NCI-H2196 (cell line): ENCODE measurements around the gene PHLDB2.

Source experiments
- DNase-seq: peaks from one replicate; lab custom pipeline; 2025; ENCODE audit not compliant: unreplicated experiment; lab: John Stamatoyannopoulos, UW

PHLDB2 gene

DNA sequence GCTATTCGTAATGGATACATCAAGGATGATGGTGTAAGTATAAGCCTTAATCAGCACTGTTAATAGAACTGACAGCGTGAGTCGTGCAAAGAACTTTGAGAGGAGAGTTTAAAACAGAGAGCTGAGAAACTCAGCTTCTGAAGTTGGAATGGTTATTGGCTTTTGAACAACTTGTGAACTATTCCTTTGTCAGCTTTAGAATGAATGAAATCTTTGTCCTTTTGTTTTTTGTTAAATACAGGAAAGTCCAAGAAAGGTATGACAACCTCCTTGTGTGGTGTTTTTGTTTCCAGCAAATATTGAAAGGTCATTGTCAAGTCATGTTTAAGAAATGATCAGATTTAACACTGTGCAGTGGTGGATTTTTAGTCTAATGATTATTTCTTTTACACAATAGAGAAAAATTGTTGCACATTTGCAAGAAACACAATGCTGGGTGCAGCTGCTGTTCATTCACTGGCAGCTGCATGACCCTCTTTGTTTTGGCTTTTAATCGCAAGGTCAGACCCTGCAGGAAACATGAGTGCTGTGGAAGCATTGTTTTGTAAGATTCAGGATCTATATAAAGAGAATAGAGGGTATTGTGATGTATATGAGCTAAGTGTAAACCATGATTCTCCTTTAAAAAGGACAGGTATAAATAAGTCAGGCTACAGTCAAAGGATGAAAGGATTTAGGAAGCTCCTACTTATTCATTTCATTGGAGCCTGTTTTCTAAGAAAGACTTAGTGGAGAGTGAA lies 98.1 kb downstream of the PHLDB2 start:
- DNase-seq = peak; percentile 16

DNA sequence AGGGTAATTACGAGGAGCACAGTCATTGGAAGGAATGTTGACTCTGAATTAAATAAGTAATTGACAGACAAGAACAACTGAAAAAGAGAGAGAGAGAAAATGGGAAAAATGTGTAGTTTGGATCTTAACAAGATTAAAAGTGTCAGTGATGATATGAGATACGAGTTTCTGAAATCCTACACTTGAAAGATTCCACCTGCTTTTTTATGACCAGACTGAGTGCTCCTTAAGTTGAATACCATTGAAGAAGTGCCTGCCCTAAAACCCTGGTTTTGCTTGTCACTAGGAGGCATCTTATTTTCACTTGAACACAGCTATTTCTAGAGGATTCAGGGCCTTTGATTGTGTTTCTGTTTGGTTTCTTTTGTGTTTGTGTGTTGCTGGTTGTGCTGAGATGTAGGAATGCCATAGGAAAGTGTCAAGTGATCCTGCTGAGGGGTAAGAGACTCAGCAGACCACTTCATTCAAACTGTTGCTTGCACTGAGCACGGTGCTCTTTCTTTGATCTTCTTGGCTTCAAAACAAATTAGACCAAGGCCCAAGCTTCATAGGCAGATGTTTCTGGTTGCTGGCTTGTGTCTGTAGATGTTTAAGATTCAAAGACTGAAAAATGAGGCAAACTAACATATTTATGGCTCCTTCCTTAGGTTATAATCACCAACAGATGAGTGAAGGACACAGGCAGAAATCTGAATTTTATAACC lies 102.5 kb downstream of the PHLDB2 start:
- DNase-seq = no peak

DNA sequence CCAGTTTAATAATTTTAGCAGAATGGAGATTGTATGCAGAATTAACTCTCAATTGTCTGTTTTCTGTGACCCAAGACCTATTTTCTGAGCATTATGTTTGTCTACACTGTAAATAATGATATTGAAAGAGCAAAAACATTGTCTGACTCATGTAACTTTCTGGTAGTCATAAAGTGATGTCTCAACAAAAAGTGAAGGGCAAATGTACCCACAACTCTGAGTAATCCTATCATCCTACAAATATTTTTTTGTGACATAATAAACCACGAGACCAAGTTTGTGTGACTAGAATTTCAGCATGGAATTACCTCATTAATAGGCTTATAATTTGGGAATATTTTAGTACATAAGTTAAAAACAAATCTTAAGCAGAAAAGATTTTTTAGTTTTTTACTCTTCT lies 104.4 kb downstream of the PHLDB2 start:
- DNase-seq = no peak

DNA sequence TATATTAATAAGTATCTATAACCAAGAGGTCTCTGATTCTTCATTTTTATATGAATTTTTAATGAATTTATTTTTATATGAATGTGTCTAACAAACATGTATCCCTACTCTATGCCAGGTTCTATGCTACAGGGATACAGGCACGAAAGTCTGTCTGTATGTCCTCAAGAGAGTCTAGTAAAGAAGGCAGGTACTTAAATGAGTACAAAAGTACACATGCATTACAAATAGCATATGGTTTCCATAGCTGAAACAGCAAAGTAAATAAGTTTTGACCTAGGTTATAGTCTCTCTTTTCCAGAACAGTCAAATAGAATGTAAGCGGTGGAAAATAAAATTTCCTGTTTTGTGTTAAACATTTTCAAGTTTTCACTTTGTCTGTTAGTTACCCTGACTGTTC lies 106.4 kb downstream of the PHLDB2 start:
- no peak for DNase-seq

DNA sequence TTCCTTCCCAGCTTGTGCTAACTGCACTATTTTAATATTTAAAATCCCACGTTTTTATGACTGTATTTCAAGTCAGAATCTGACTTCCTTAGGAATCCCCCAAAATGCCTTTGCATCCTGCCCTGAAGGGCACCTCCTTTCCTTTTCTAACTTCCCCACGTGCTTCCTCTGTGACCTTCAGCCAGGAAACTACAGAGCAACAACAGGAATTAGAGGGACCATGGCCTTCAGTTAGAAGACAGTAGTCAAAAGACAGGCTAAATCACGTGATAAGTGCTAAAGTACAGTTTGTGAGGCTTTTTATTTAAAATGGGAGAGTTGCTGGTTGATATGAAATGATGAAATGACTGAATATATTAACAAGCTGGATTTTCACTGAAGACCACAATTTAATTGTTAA lies 108.0 kb downstream of the PHLDB2 start:
- no peak for DNase-seq

DNA sequence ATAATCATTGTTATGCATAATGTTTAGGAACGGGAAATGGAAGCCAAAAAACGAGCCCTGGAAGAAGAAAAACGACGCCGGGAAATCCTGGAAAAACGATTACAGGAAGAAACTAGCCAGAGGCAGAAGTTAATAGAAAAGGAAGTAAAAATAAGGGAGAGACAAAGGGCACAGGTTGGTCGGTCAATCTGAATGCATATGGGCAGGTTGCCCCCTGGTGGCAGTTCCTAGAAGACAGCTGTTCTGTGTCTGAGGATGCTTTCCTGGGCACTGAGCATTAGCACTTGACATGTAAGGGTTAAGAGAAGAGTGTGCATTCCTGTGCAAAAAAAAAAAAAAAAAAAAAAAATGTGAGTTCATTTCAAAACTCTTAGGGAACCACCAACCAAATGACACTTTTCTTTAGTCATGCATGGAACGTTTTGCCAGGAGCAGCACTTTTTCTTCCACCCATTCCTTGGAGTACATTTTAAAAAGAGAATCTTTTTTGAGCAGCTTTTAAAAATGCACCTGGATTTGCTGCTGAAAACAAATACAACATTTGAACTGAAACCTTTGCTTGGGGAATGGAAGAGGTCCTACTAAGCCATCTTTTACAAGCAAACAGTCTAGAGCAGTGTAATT lies 108.7 kb downstream of the PHLDB2 start:
- DNase-seq = peak; percentile 93

DNA sequence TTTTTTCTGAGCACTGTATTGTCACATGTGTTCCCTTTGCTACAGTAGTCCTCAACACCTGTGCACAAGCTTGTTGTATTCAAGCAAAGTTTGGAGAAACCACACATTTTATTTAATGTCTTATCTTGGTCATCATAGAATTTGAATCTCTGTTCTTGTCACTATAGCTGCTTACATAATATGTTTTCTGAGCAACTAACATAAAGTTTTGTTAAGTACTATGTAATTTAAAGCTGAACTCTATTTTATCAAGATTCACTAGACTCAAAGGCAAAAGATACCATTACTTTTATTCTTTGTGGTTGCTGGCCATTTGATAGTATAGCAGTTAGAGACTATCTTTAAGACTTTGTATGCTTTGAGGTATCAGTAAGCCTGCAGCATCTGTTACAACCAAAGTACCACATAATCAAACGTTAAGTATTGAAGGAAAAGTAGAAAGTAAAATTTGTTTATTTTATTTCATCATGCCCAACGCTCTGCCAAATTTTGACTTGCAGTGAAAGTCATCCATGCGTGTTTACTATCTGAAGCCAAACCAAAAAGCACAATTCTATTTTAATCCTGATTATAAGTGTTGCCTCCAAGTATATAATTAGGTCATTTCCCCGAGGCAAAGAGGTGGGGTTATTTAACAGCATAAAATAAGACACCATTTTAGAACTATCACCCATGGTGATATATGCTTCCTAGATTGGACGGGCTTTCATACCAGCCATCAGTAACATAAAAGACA lies 109.4 kb downstream of the PHLDB2 start:
- no peak for DNase-seq

DNA sequence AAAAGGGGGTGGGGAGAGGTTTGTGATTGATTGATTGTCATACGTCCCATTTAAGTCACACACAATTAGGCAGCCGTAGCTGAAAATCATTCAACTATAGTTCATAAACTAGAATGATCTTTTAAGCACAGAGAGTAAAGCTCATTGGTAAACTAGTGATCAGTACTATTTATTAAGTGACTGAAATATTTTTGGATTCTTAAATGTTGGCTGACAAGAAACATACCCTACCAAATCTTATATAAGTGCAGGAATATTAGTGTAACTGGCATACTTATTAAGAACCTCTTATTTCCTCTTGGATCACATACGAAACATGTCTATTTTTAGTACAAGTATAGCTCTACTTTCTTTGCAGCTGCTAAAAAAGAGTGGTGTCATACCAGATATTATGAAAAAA lies 111.3 kb downstream of the PHLDB2 start:
- no peak for DNase-seq

DNA sequence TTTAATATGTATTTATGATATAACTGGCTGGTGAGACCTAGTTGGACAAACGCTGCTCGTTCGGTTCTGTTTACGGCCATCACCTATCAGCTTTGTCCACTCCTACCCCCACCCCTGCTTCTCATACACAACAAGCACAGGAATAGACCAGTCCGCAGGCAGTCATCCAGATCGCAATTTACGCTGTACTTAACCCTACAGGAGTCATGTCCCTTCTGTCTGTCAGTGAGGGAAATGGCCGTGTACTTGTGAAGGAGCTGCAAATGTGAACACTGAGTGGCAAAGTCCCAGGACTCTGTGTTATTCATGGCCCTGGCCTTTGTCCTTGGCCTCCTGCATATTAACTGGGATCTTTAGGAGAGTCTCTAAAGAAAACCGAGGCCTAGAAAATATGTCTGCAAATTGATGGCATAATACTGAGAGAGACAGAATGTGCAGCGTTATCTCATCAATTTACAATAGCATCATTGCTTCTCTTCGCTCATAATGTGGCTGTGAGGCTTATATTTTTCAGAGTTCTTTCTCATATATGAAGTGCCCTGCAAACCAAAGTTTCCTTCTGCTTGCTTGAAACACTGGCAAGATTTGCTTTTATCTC lies 112.6 kb downstream of the PHLDB2 start:
- DNase-seq = no peak

DNA sequence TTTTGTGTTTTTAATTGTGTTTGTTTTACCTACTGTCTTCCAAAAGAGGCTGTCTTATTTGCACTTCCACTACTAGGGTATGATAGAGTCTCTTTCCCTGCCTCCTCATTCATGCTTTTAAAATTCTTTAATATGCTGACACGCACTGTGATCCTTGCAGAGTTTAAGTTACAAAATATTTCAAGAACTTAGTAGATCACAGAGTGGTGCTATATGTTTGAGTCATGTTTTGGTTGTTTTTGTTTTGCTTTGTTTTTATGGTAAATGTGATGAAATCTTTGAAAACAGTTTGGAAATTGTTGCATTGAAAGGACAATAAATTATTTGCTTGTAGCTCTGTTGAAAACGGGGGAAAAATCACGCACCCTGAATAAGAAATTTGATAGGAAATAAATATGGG lies 113.8 kb downstream of the PHLDB2 start:
- no peak for DNase-seq

DNA sequence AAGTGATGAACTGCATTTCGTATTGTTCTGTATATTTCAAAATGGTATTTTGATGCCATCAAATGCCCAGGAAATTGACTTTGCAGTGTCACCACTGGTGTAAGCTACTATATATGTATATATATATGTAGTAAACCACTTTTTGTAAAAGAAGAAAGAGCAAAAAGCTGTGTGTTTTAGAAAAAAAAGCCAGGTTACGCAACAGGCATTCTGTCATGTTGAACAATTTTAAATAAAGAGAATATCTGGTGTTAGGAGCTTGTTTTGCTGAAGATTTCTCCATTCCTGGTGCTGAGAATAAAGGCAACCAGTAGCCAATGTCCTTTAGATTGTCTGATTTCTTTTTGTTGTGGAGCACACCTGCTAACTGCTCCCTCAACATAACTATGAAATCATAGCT lies 116.1 kb downstream of the PHLDB2 start:
- DNase-seq = no peak

DNA sequence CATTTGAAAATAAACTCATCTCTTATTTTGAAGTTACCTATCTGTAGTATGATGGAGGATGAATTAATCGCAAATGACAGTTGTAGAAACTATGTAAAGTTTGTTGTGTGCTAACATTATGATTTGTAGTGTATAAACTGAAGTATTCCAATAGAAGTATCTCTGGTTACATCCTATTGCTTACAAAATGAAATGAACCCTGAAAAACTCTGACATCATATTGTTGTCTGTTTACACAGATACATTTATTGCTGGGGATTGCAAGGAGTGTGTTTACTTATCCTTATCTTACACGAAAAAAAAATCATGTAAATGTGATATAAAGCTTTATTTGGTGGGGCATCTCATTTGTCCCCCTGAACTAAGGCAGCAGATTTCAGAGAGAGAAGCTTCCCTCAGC lies 117.2 kb downstream of the PHLDB2 start:
- DNase-seq = no peak

DNA sequence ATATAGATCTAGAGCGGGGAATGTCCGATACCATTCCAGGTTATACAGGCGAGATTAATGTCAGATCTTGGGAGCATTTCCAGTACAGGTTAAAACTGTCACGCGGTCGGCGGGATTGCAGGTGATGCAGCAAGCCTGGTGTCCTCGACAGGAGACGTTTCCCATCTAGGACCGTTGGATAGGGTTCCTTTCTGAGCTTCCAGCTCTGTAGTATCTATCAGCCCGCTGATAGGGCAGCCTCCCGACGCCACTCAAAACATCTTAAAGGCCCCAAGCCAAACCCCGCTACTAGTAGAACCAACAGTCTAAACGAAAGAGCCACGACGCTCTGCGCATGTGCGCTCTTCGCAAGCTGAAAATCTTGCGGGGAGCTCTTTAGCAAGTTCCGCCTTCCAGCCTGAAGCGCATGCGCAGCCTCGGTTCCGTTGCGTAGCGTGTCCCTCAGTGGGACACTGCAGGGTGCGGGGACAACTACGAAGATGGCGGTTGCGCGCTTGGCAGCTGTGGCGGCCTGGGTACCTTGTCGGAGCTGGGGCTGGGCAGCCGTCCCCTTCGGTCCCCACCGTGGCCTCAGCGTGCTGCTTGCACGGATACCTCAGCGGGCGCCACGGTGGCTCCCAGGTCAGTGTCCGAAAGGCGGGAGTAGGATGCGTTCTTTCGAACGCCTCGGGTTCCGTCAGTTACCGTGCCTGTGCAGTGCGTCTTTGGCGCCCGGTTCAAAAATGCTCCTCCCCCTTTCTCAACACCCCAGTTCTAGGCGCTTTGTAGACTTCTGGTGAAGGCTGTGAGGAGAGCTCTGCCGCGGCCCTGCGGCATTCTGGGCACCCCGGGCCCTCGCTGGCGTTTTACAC lies 119.7 kb downstream of the PHLDB2 start, which contains the start of gene ABHD10:
Gene ABHD10 (plus strand): TSS at position 444 of the 851 bp plus-strand sequence. CDS start 36 bp downstream, at position 480.
- DNase-seq = peak; percentile 100

DNA sequence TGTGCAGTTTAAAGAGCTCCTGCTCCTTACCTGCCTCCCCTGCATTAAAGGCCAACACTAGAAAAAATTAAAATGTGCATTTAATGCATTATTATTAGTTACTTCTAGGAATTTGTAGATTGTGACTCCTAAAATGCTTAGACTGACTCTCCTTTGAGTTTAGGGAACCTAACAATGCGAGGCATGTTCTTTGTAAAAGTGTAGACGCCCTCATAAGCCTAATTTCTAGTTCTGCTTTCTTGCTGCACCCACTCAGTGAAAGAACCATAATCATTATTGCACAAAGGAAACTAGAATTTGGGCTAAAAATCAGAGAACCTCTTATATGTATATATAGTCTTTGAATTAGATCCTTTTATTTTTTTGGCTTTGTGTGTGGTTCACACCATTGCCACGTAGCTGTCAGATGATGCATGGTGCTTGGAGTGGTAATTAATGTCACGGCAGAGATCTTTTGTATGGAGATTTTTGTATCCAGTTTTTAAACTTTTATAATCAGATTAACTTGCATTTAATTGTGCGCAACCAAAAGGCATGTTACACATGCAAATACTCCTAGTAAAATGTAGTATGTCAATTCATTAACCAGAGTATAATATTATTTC lies 120.5 kb downstream of the PHLDB2 start:
- no peak for DNase-seq

DNA sequence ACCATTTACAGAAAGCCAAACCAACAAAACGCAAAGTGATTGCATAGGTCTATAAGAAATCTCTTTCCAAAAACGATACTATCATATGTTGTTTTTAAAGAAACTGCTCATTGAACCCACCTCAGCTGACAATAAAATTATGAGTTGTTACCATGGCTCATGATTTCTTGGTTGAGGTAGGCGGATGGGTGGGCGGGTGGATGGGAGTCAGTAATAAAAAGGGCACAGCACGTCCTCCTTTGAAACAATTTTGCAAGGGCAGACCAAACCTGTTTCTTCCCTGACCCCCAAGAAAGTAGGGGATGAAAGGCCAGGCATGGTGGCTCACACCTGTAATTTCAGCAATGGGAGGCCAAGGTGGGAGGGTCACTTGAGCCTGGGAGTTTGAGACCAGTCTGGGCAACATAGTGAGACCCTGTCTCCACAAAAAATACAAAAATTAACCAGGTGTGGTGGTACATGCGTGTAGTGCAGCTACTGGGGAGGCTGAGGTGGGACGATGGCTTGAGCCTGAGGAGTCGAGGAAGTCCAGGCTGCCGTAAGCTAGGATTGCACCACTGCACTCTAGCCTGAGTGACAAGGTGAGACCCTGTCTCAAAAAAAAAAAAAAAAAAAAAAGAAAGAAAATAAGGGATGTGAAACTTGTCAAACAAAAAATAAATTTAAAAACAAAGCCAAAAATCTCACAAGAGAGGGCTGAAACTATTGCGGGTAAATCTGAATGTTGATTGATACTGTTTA lies 121.8 kb downstream of the PHLDB2 start:
- no peak for DNase-seq

DNA sequence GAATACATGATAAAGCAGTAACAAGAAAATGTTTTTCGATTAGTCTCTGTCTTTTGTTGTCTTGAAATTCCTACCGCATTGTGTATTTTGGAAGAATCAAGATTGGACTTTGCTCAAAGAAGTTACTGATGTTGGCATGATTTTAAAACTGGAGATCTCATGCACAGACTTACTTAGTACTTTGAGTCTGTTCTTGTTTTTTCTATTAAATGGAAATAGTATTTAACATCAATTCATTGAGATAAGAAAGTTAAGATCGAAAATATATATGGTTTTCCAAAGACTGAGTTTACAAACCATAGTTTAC lies 122.3 kb downstream of the PHLDB2 start:
- DNase-seq = no peak

DNA sequence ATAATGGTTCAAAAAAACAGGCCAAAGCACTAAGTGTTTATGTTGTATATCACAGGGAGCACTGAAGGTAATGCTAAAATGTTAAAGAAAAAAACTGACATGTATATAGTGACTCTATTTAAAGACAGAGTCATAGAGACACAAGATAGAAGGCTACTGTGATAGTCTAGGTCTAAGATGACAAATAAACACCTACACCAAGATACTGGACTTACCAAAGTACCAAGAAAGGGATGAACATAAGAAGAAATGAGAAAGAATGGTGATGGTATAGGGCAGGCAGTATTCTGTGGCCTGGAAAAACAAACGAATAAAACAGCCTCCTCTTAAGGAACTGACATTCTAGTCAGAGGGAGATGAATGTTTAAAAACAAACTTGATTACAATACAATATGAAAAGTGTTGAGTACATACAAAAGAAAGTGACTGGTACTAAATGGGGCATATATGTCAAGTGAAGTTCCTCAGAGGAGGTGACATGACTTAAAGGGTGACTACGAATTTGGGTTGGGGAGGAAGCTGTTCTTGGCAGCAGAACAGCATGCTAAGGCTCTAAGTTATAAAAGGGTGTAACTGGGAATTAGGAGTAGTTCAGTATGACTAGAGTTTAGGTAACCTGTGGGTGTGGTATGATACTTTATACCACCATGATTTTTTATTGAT lies 125.7 kb downstream of the PHLDB2 start:
- no peak for DNase-seq

DNA sequence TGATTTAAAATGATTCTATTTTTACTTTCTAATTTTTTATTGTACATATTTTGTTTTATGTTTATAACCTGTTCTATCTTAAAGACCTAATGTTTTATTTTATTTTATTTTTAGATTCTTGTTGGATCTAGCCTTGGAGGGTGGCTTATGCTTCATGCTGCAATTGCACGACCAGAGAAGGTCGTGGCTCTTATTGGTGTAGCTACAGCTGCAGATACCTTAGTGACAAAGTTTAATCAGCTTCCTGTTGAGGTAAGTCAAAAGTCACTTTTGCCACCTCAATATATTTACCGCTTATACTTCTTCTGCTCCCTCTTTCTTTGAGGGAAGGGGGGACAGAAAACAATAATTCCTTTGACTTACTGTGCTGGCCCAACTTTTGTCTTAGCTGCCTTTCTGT lies 127.7 kb downstream of the PHLDB2 start:
- DNase-seq = no peak
